Sigmoid colon (tissue), 4 donors: ENCODE measurements around the gene DIP2C.

ENCODE experiments used
- EP300 ChIP-seq, 4 donors: sonication (generic); formaldehyde crosslinking; IDR thresholded peaks; one replicate each; pipeline ENCODE4 v1.6.1; 2017; ENCODE audit warnings: antibody characterized with exemption in 4 of 4
- POLR2A ChIP-seq, 2 donors: fragments of 450-650 bp; IDR thresholded peaks; one replicate each; pipeline ENCODE4 v1.6.1; 2016; ENCODE audit warnings: antibody characterized with exemption in 2 of 2, mild to moderate bottlenecking in 2 of 2, moderate library complexity in 2 of 2
- POLR2AphosphoS5 ChIP-seq, 4 donors: sonication (generic); formaldehyde crosslinking; IDR thresholded peaks; one replicate each; pipeline ENCODE4 v1.6.1; 2017; ENCODE audit warnings: antibody characterized with exemption in 4 of 4
- TF ChIP-seq, protein P1 (sequence below), 4 experiments: fragments of 450-650 bp in 3 of 4; fragments of 200-600 bp in 1 of 4; IDR thresholded peaks; one replicate each; pipeline ENCODE4 v1.5.1; 2016 to 2019; ENCODE audit warnings: antibody characterized with exemption in 4 of 4, mild to moderate bottlenecking in 3 of 4, moderate library complexity in 2 of 4

DNA sequence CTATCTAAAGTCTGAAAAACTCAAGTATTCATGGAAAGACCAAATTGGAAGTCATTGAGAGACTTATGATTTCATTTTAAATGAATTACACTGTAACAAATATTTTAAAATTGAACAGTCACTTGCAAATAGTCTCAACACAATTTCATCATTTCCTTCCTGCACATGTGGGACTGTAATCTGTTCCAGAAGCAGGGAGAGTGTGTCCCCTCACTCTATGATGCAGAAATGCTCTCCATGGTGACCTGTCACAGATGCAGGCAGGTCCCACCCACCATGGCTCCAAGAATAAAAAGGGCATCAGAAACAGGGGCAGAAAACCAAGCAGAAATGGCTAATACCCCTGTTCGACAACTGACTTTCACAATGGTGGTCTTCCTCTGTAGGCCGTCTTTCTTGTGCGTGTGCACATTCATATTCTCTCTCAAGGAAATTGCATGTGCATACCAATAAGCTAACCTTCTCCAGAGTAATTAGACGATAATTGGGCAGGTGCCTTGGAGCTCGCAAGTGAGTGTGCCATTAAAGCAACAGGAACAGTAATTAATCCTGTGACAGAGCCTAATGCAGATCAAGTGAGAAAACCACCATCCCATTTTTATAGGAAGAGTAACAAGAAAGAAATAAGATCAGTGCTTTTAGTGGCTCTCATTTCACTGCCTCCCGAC is 383.3 kb downstream of the DIP2C start:
- TF ChIP-seq, protein P1, sequence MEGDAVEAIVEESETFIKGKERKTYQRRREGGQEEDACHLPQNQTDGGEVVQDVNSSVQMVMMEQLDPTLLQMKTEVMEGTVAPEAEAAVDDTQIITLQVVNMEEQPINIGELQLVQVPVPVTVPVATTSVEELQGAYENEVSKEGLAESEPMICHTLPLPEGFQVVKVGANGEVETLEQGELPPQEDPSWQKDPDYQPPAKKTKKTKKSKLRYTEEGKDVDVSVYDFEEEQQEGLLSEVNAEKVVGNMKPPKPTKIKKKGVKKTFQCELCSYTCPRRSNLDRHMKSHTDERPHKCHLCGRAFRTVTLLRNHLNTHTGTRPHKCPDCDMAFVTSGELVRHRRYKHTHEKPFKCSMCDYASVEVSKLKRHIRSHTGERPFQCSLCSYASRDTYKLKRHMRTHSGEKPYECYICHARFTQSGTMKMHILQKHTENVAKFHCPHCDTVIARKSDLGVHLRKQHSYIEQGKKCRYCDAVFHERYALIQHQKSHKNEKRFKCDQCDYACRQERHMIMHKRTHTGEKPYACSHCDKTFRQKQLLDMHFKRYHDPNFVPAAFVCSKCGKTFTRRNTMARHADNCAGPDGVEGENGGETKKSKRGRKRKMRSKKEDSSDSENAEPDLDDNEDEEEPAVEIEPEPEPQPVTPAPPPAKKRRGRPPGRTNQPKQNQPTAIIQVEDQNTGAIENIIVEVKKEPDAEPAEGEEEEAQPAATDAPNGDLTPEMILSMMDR (IDR thresholded peaks at IDR 0.05): no peak
- TF ChIP-seq EP300 (IDR thresholded peaks at IDR 0.05): no peak
- TF ChIP-seq POLR2AphosphoS5 (IDR thresholded peaks at IDR 0.05): no peak
- TF ChIP-seq POLR2A (IDR thresholded peaks at IDR 0.05): no peak
